ENCODE data around the gene FKBP4. TPM values are rescaled to one million over a fixed set of nuclear protein-coding genes. Genes with fewer than 3 reads are reported as not detected.
"Not testable (repeated sequence)": the region's sequence is repeated elsewhere in the genome, so short reads cannot be mapped to it uniquely, and the experiment has no call there.

FKBP4 gene
- 33.6 and 34.9 TPM in 2 replicates for total RNA-seq

GRCh38 chr12:2794736-2795289, at the start of gene FKBP4:
TSS of gene FKBP4 (plus strand) at chr12:2794970. CDS start at chr12:2795140, 170 bp downstream.
- no peak for DNase-seq (ENCODE audit: extremely low read depth, low read depth, low spot score)

GRCh38 chr12:2745655-2746054, 49.1 kb upstream of the FKBP4 start:
- no peak for DNase-seq (ENCODE audit: extremely low read depth, low read depth, low spot score)

- DNase-seq (ENCODE audit: extremely low read depth, low read depth, low spot score), result no peak
These were observed 45.2 kb upstream of the FKBP4 start for GRCh38 chr12:2749580-2749979.

GRCh38 chr12:2750185-2750584, 44.6 kb upstream of the FKBP4 start:
- DNase-seq (ENCODE audit: extremely low read depth, low read depth, low spot score), result no peak

GRCh38 chr12:2751230-2751629, 43.5 kb upstream of the FKBP4 start:
- DNase-seq (ENCODE audit: extremely low read depth, low read depth, low spot score), result no peak

- DNase-seq (ENCODE audit: extremely low read depth, low read depth, low spot score), result no peak
These were observed 43.1 kb upstream of the FKBP4 start for GRCh38 chr12:2751686-2752085.

- DNase-seq (ENCODE audit: extremely low read depth, low read depth, low spot score), result no peak
These were observed 41.9 kb upstream of the FKBP4 start for GRCh38 chr12:2752676-2753371.

GRCh38 chr12:2753536-2753935, 41.2 kb upstream of the FKBP4 start:
- DNase-seq (ENCODE audit: extremely low read depth, low read depth, low spot score), result no peak

GRCh38 chr12:2754208-2754607, 40.6 kb upstream of the FKBP4 start:
- DNase-seq (ENCODE audit: extremely low read depth, low read depth, low spot score), result no peak

GRCh38 chr12:2756756-2757155, 38.0 kb upstream of the FKBP4 start:
- no peak for DNase-seq (ENCODE audit: extremely low read depth, low read depth, low spot score)

- no peak for DNase-seq (ENCODE audit: extremely low read depth, low read depth, low spot score)
These were observed 35.0 kb upstream of the FKBP4 start for GRCh38 chr12:2759733-2760132.

- no peak for DNase-seq (ENCODE audit: extremely low read depth, low read depth, low spot score)
These were observed 30.4 kb upstream of the FKBP4 start for GRCh38 chr12:2764398-2764797.

GRCh38 chr12:2765052-2765451, 29.7 kb upstream of the FKBP4 start:
- DNase-seq (ENCODE audit: extremely low read depth, low read depth, low spot score), result no peak

GRCh38 chr12:2765608-2766007, 29.2 kb upstream of the FKBP4 start:
- no peak for DNase-seq (ENCODE audit: extremely low read depth, low read depth, low spot score)

GRCh38 chr12:2768224-2768961, 26.4 kb upstream of the FKBP4 start:
- no peak for DNase-seq (ENCODE audit: extremely low read depth, low read depth, low spot score)

- no peak for DNase-seq (ENCODE audit: extremely low read depth, low read depth, low spot score)
These were observed 24.8 kb upstream of the FKBP4 start for GRCh38 chr12:2769866-2770533.

GRCh38 chr12:2770544-2770943, 24.2 kb upstream of the FKBP4 start:
- not testable (repeated sequence) for DNase-seq (ENCODE audit: extremely low read depth, low read depth, low spot score)

- no peak for DNase-seq (ENCODE audit: extremely low read depth, low read depth, low spot score)
These were observed 22.4 kb upstream of the FKBP4 start for GRCh38 chr12:2772370-2772769.

- no peak for DNase-seq (ENCODE audit: extremely low read depth, low read depth, low spot score)
These were observed 21.4 kb upstream of the FKBP4 start for GRCh38 chr12:2773199-2773875.

- no peak for DNase-seq (ENCODE audit: extremely low read depth, low read depth, low spot score)
These were observed 19.3 kb upstream of the FKBP4 start for GRCh38 chr12:2775431-2775830.

Data from glomerular endothelial cell (primary cell).